HEK293 (cell line): Measurements from ENCODE around the gene ELOVL3.
A peak's percentile ranks its signal among the peaks of the same experiment; 100 is the strongest.

Source experiments
- CTCF ChIA-PET: fragments of 350-600 bp; formaldehyde crosslinking; extraction: SDS; loops from one replicate; lab custom pipeline; 2021; ENCODE audit warnings: antibody characterized with exemption; lab: Yijun Ruan, JAX
- POLR2A ChIA-PET: fragments of 300-600 bp; formaldehyde crosslinking; extraction: SDS; loops from one replicate; lab custom pipeline; 2020; ENCODE audit warnings: antibody characterized with exemption, inconsistent platforms; lab: Yijun Ruan, JAX
- H3K27ac ChIP-seq: fragments of 200-500 bp; sonication (Bioruptor generic); 2 replicates; pipeline ENCODE4 v1.5.1; 2014; ENCODE audit warnings: low read depth, low read length, control low read depth, inconsistent platforms; ENCODE audit errors: extremely low read depth
- H3K36me3 ChIP-seq, 2 experiments: fragments of 200-500 bp in 1 of 2; sonication (Bioruptor generic) in 1 of 2; 1 replicate in 1 of 2; 2 replicates in 1 of 2; pipeline ENCODE4 v1.5.1; 2014 to 2017; ENCODE audit warnings: inconsistent platforms in 2 of 2, low read length in 2 of 2; ENCODE audit not compliant: control insufficient read depth in 2 of 2, insufficient read depth in 1 of 2
- H3K4me1 ChIP-seq: fragments of 200-500 bp; sonication (Bioruptor generic); 2 replicates; pipeline ENCODE4 v1.5.1; 2014; ENCODE audit warnings: mild to moderate bottlenecking, low read length, inconsistent platforms; ENCODE audit not compliant: control insufficient read depth, insufficient read depth
- H3K4me3 ChIP-seq: 2 replicates; pipeline ENCODE4 v1.5.1; 2011; ENCODE audit warnings: low read depth, mild to moderate bottlenecking, control low read depth, low read length, moderate library complexity
- H3K9me3 ChIP-seq: fragments of 200-500 bp; sonication (Bioruptor generic); 2 replicates; pipeline ENCODE4 v1.5.1; 2014; ENCODE audit warnings: low read depth, low read length, inconsistent platforms; ENCODE audit not compliant: control insufficient read depth, insufficient read depth
- MEIS1 ChIP-seq: sonication (generic); formaldehyde crosslinking; IDR thresholded peaks from 2 replicates; pipeline ENCODE4 v1.8.1; 2022; ENCODE audit warnings: missing genetic modification reagents, mild to moderate bottlenecking, borderline replicate concordance
- MYNN ChIP-seq: fragments of 450-650 bp; formaldehyde crosslinking; IDR thresholded peaks from 2 replicates; pipeline ENCODE4 v1.5.1; 2016; ENCODE audit warnings: missing biosample characterization, missing genetic modification characterization, borderline replicate concordance
- PBX3 ChIP-seq: sonication (generic); formaldehyde crosslinking; IDR thresholded peaks from 2 replicates; pipeline ENCODE4 v1.8.1; 2022; ENCODE audit warnings: mild to moderate bottlenecking, moderate library complexity, missing genetic modification reagents
- PRDM2 ChIP-seq: fragments of 450-650 bp; formaldehyde crosslinking; IDR thresholded peaks from 2 replicates; pipeline ENCODE4 v1.5.1; 2016; ENCODE audit warnings: missing biosample characterization, missing genetic modification characterization, borderline replicate concordance
- TRIM28 ChIP-seq: IDR thresholded peaks from 2 replicates; pipeline ENCODE4 v1.6.1; 2011; ENCODE audit warnings: low read length, control low read depth, borderline replicate concordance
- ZBTB20 ChIP-seq: fragments of 450-650 bp; formaldehyde crosslinking; IDR thresholded peaks from 2 replicates; pipeline ENCODE4 v1.5.1; 2016; ENCODE audit warnings: missing biosample characterization, missing genetic modification characterization
- ZBTB8A ChIP-seq: fragments of 450-650 bp; formaldehyde crosslinking; IDR thresholded peaks from 2 replicates; pipeline ENCODE4 v1.5.1; 2016; ENCODE audit warnings: missing biosample characterization, missing genetic modification characterization
- ZFP41 ChIP-seq: fragments of 450-650 bp; formaldehyde crosslinking; IDR thresholded peaks from 2 replicates; pipeline ENCODE4 v1.5.1; 2016; ENCODE audit warnings: missing biosample characterization, missing genetic modification characterization, borderline replicate concordance
- ZNF133 ChIP-seq: fragments of 450-650 bp; formaldehyde crosslinking; IDR thresholded peaks from 2 replicates; pipeline ENCODE4 v1.5.1; 2016; ENCODE audit warnings: missing biosample characterization, missing genetic modification characterization
- ZNF140 ChIP-seq: fragments of 450-650 bp; formaldehyde crosslinking; IDR thresholded peaks from 2 replicates; pipeline ENCODE4 v1.5.1; 2016; ENCODE audit warnings: missing biosample characterization, missing genetic modification characterization
- ZNF146 ChIP-seq: fragments of 450-650 bp; formaldehyde crosslinking; IDR thresholded peaks from 2 replicates; pipeline ENCODE4 v1.5.1; 2016; ENCODE audit warnings: missing biosample characterization, missing genetic modification characterization
- ZNF148 ChIP-seq: fragments of 450-650 bp; formaldehyde crosslinking; IDR thresholded peaks from 2 replicates; pipeline ENCODE4 v1.5.0; 2017; ENCODE audit warnings: missing biosample characterization, missing genetic modification characterization, borderline replicate concordance
- ZNF266 ChIP-seq: fragments of 450-650 bp; formaldehyde crosslinking; IDR thresholded peaks from 2 replicates; pipeline ENCODE4 v1.5.1; 2016; ENCODE audit warnings: missing biosample characterization, missing genetic modification characterization, low read depth
- ZNF37A ChIP-seq: fragments of 450-650 bp; IDR thresholded peaks from 2 replicates; pipeline ENCODE4 v1.5.1; 2018; ENCODE audit warnings: missing biosample characterization, missing genetic modification characterization
- ZNF423 ChIP-seq: fragments of 450-650 bp; formaldehyde crosslinking; IDR thresholded peaks from 2 replicates; pipeline ENCODE4 v1.5.1; 2016; ENCODE audit warnings: missing biosample characterization, missing genetic modification characterization
- ZNF624 ChIP-seq: fragments of 450-650 bp; formaldehyde crosslinking; IDR thresholded peaks from 2 replicates; pipeline ENCODE4 v1.5.1; 2017; ENCODE audit warnings: missing biosample characterization, missing genetic modification characterization
- ZNF645 ChIP-seq: fragments of 450-650 bp; formaldehyde crosslinking; IDR thresholded peaks from 2 replicates; pipeline ENCODE4; 2016; ENCODE audit warnings: missing biosample characterization, missing genetic modification characterization
- ZNF677 ChIP-seq: fragments of 450-650 bp; IDR thresholded peaks from 2 replicates; pipeline ENCODE4 v1.5.0; 2018; ENCODE audit warnings: missing biosample characterization, mild to moderate bottlenecking, missing genetic modification characterization, moderate library complexity
- ZSCAN23 ChIP-seq: fragments of 450-650 bp; formaldehyde crosslinking; IDR thresholded peaks from 2 replicates; pipeline ENCODE4 v1.5.1; 2016; ENCODE audit warnings: missing biosample characterization, missing genetic modification characterization
- ZSCAN30 ChIP-seq: fragments of 450-650 bp; IDR thresholded peaks from 2 replicates; pipeline ENCODE4 v1.5.1; 2018; ENCODE audit warnings: missing biosample characterization, mild to moderate bottlenecking, missing genetic modification characterization, moderate library complexity
- TF ChIP-seq, protein P1 (sequence below): fragments of 450-650 bp; formaldehyde crosslinking; IDR thresholded peaks from 2 replicates; pipeline ENCODE4 v1.5.1; 2016; ENCODE audit warnings: missing biosample characterization, missing genetic modification characterization

The ELOVL3 gene

DNA sequence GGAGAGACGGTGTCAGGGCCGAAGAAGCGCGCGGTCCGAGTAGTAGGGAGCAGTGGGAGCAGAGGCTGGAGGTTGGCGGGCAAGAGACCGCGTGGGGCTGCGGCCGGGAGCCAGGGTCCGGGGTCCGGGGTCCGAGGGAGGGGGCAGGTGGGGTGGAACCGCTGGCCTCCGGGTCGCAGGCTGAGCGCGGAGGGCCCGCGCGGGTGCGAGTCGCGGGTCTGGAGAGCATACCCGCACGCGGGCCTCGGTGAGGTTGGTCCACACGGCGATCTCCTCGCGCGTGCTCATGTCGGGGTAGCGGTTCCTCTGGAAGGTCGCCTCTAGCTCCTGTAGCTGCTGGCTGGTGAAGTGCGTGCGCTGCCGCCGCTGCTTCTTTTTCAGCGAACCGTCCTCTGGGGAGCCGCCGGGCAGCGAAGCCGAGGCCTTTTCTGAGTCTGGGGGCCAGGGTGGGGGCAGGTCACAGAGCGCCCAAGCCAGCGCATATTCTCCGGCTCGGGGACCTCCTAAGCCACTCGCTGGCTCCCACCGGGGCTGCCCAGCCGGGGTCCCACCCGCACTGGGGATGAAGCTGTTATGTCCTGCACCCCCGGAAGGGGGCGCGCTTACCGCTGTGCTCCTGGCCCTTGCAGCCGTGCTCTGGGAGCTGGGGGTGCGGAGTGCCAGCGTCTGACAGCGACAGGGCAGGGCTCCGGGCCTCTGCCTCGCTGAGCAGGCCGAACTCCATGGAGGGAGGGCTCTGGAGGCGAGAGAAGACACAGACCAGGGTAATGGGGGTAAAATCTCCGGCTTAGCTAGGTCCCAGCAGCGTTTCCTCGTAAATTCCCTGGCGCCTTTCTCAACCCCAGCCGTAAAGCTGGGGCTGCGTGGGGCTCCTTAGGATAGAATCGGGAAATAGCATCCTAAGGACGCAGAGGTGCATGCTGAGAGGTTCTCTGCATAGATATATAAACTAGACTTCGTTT, 5.5 kb downstream of the ELOVL3 start:
- Histone ChIP-seq H3K36me3 (no peaks in the 10 kb centered on the region), H3K4me3 (peak overlapping the region; percentile 53), H3K9me3 (no peaks in the 10 kb centered on the region), H3K27ac (peak overlapping the region; percentile 77; the same call in 1 of the 2 replicates), H3K4me1 (no peaks in the 10 kb centered on the region)
- ChIA-PET CTCF (interaction anchor here (0.6 to 17.5 kb wide), 39 partner anchors 9 to 783 kb away, joined by 3 to 531 read pairs (median 4); partner anchors contain the start of genes FBXL15, GBF1 and PITX3), POLR2A (interaction anchor here (0.6 to 3.0 kb wide), 14 partner anchors 9 to 540 kb away, joined by 3 to 11 read pairs (median 4); partner anchors contain the start of genes FBXL15, GBF1, PITX3 and TRIM8)
- TF ChIP-seq ZNF133 (no peak), ZSCAN30 (tag by site-specific recombination) (peak; percentile 97), MEIS1 (CRISPR knock-in tag) (no peak), PBX3 (no peak), ZBTB20 (tag by site-specific recombination) (peak; percentile 92), ZNF140 (no peak), ZFP41 (no peak), PRDM2 (tag by site-specific recombination) (no peak), ZNF677 (tag by site-specific recombination) (no peak), MYNN (tag by site-specific recombination) (no peak), ZNF148 (tag by site-specific recombination) (no peak), ZNF645 (no peak), ZNF423 (tag by site-specific recombination) (peak; percentile 70; the same call in 1 of the 2 replicates), ZNF624 (tag by site-specific recombination) (no peak), ZNF37A (tag by site-specific recombination) (no peak), ZNF266 (tag by site-specific recombination) (no peak), ZBTB8A (tag by site-specific recombination) (0 out of 2 replicates have a peak, but pooled peaks have one; percentile 6), ZSCAN23 (tag by site-specific recombination) (no peak), TRIM28 (no peak), ZNF146 (tag by site-specific recombination) (no peak)
- TF ChIP-seq, protein P1, sequence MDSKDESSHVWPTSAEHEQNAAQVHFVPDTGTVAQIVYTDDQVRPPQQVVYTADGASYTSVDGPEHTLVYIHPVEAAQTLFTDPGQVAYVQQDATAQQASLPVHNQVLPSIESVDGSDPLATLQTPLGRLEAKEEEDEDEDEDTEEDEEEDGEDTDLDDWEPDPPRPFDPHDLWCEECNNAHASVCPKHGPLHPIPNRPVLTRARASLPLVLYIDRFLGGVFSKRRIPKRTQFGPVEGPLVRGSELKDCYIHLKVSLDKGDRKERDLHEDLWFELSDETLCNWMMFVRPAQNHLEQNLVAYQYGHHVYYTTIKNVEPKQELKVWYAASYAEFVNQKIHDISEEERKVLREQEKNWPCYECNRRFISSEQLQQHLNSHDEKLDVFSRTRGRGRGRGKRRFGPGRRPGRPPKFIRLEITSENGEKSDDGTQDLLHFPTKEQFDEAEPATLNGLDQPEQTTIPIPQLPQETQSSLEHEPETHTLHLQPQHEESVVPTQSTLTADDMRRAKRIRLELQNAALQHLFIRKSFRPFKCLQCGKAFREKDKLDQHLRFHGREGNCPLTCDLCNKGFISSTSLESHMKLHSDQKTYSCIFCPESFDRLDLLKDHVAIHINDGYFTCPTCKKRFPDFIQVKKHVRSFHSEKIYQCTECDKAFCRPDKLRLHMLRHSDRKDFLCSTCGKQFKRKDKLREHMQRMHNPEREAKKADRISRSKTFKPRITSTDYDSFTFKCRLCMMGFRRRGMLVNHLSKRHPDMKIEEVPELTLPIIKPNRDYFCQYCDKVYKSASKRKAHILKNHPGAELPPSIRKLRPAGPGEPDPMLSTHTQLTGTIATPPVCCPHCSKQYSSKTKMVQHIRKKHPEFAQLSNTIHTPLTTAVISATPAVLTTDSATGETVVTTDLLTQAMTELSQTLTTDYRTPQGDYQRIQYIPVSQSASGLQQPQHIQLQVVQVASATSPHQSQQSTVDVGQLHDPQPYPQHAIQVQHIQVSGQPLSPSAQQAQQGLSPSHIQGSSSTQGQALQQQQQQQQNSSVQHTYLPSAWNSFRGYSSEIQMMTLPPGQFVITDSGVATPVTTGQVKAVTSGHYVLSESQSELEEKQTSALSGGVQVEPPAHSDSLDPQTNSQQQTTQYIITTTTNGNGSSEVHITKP: no peak
